ENCODE results near the gene ARL6IP4. TPM values are rescaled to one million over a fixed set of nuclear protein-coding genes. Genes with fewer than 3 reads are reported as not detected.

Gene ARL6IP4
- 114 and 140 TPM in 2 replicates for total RNA-seq

DNA sequence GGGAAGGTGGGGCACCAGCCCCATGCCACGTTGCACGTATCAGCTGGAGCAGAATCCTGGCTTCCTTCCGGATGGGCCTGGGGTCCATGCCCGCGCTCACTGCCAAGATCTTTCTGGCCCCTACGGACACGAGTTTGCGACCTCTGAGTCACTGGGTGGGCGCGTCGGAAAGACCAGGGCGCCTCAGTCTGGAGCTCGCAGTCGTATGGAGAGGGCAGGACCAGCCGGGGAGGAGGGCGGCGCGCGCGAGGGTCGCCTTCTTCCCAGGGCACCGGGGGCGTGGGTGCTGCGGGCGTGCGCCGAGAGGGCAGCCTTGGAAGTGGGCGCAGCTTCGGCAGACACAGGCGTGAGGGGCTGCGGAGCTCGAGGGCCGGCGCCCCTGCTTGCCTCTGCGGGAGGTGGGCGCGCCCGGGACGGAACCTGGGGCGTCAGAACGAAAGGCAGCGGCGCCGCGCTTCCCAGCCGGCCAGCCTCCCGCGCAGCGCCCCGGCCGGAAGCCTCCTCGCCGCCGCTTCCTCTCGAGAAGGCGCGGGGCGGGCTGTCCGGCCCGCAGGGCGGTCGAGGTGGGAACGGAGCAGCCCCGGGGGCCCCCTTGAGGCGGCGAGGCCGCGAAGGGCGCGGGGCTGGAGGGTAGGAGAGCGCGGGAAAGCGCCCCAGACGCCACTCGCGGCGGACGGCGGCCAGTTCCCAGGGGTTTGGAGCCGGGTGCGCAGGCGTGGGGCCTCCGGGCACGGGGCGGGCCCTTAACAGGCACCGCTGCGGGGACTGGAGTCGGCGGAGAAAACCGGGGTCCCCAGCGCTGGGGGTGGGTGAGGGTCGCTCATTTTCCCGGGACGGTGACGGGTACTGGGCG, at the start of gene ARL6IP4:
ARL6IP4 (plus strand) TSS at position 499 of the 853 bp plus-strand sequence. CDS start 459 bp downstream, outside the sequence.

GRCh38 chr12:122965851-122966742, 14.4 kb upstream of the ARL6IP4 start, which contains the start of gene ABCB9:
Gene ABCB9, minus strand, starts transcription at chr12:122966463. Its CDS starts 6,228 bp downstream, at chr12:122960235.

GRCh38 chr12:122974892-122975789, 5.3 kb upstream of the ARL6IP4 start, which contains the start of gene OGFOD2:
Gene OGFOD2, plus strand, starts transcription at chr12:122975244. Its CDS starts 8 bp downstream, at chr12:122975252.

Other genes starting within 250 kb of the ARL6IP4 start
- gene HCAR1, start 249.8 kb upstream of the ARL6IP4 start, total RNA-seq: 1.8 and 3.4 TPM in 2 replicates
- gene DENR, start 227.9 kb upstream of the ARL6IP4 start, total RNA-seq: 21.9 and 31.1 TPM in 2 replicates
- gene CCDC62, start 206.1 kb upstream of the ARL6IP4 start, total RNA-seq: 0.16 and 0.25 TPM in 2 replicates
- gene HIP1R, start 145.2 kb upstream of the ARL6IP4 start, total RNA-seq: 32.6 and 76.2 TPM in 2 replicates
- gene VPS37B, start 84.6 kb upstream of the ARL6IP4 start, total RNA-seq: 32.3 and 33.6 TPM in 2 replicates
- 7.0 and 9.1 TPM in 2 replicates for gene ABCB9, start 14.2 kb upstream of the ARL6IP4 start, total RNA-seq
- 17.6 and 24.1 TPM in 2 replicates for gene OGFOD2, start 5.4 kb upstream of the ARL6IP4 start, total RNA-seq
- 4.9 and 10.1 TPM in 2 replicates for gene PITPNM2, start 170.4 kb downstream of the ARL6IP4 start, total RNA-seq

Data from mesangial cell (primary cell).